TTC549 (cell line): Measurements from ENCODE around the gene AKAP5.
A peak's percentile ranks its signal among the peaks of the same experiment; 100 is the strongest.
"Not testable (repeated sequence)": the region's sequence is repeated elsewhere in the genome, so short reads cannot be mapped to it uniquely, and the experiment has no call there.

Source experiments
- FAIRE-seq: peaks from 2 replicates; lab custom pipeline; 2012; peaks lifted over from hg19 to GRCh38; lab: Jason Lieb, UNC

AKAP5 gene

GRCh38 chr14:64503434-64504309 is 38.4 kb downstream of the AKAP5 start, which contains the start of gene ZBTB25:
ZBTB25 (minus strand) TSS chr14:64503838; CDS start chr14:64490533, 13,305 bp downstream.
- no peak for FAIRE-seq

- FAIRE-seq: no peak
Measured at GRCh38 chr14:64504310-64504896, 39.1 kb downstream of the AKAP5 start, which contains the start of gene ZBTB1. ZBTB1 (plus strand) TSS chr14:64504770; CDS start chr14:64521505, 16,735 bp downstream.

GRCh38 chr14:64504897-64505794 is 39.8 kb downstream of the AKAP5 start:
- no peak for FAIRE-seq

- no peak for FAIRE-seq
Measured at GRCh38 chr14:64506721-64507120, 41.4 kb downstream of the AKAP5 start.

GRCh38 chr14:64507376-64508156 is 42.3 kb downstream of the AKAP5 start:
- no peak for FAIRE-seq

GRCh38 chr14:64508215-64508776 is 43.0 kb downstream of the AKAP5 start:
- no peak for FAIRE-seq

GRCh38 chr14:64509036-64509435 is 43.7 kb downstream of the AKAP5 start:
- FAIRE-seq: no peak

- FAIRE-seq: peak; percentile 72
Measured at GRCh38 chr14:64510825-64511671, 45.7 kb downstream of the AKAP5 start.

- no peak for FAIRE-seq
Measured at GRCh38 chr14:64513271-64513670, 48.0 kb downstream of the AKAP5 start.

GRCh38 chr14:64515053-64515452 is 49.8 kb downstream of the AKAP5 start:
- no peak for FAIRE-seq

- FAIRE-seq: no peak
Measured at GRCh38 chr14:64516969-64517368, 51.7 kb downstream of the AKAP5 start.

- FAIRE-seq: not testable (repeated sequence)
Measured at GRCh38 chr14:64517667-64518066, 52.4 kb downstream of the AKAP5 start.

GRCh38 chr14:64518229-64518628 is 52.9 kb downstream of the AKAP5 start:
- no peak for FAIRE-seq

- no peak for FAIRE-seq
Measured at GRCh38 chr14:64520699-64521098, 55.4 kb downstream of the AKAP5 start.

- FAIRE-seq: no peak
Measured at GRCh38 chr14:64522591-64523355, 57.5 kb downstream of the AKAP5 start.
